K562 (cell line): ENCODE data around the gene CHMP1A. TPM values are rescaled to one million over a fixed set of nuclear protein-coding genes. Genes with fewer than 3 reads are reported as not detected.
A peak's percentile ranks its signal among the peaks of the same experiment; 100 is the strongest.

Experiments used
- ATAC-seq: fragments of 200-7000 bp; cut with Tn5 transposase; 3 replicates; pipeline ENCODE4 v1.9.1; 2020; ENCODE audit warnings: moderate library complexity
- BruUV-seq: library from RNA; stranded (reverse); fragments of 400-500 nt; replicated peaks from 2 replicates; lab custom pipeline; 2021; lab: Mats Ljungman, UMichigan
- CTCF ChIA-PET: fragments of 300-600 bp; formaldehyde crosslinking; extraction: SDS; loops from one replicate; lab custom pipeline; 2021; ENCODE audit warnings: low intra/inter-chr PET ratio; lab: Yijun Ruan, JAX
- POLR2A ChIA-PET: fragments of 300-600, 350-650 bp; sonication (Branson Sonifier 250); formaldehyde crosslinking; extraction: SDS; loops from one replicate; lab custom pipeline; 2021; ENCODE audit warnings: antibody characterized with exemption, inconsistent platforms; lab: Yijun Ruan, JAX
- DNase-seq, 4 experiments: peaks; one replicate each; pipeline versions ENCODE4 v3.0.0 to v3.0.0-alpha.2; 2011 to 2018; ENCODE audit warnings: low spot score in 3 of 4, mixed read lengths in 3 of 4; ENCODE audit errors: extremely low read depth in 1 of 4
- FAIRE-seq: peaks from 2 replicates; lab custom pipeline; 2011; peaks lifted over from hg19 to GRCh38; lab: Jason Lieb, UNC
- H2AFZ ChIP-seq: 2 replicates; pipeline ENCODE4 v1.6.0; 2011; ENCODE audit warnings: low read depth, low read length, control low read depth, inconsistent platforms
- H3K27ac ChIP-seq: fragments of 200-600 bp; 3 replicates; pipeline ENCODE4 v1.8.0; 2011; ENCODE audit warnings: low read depth, mild to moderate bottlenecking, control low read depth, inconsistent platforms, low read length, moderate library complexity, mixed read lengths; ENCODE audit errors: extremely low read depth
- H3K27me3 ChIP-seq, 2 experiments: fragments of 300-600 bp in 1 of 2; 2 replicates in 1 of 2; 3 replicates in 1 of 2; pipeline versions ENCODE4 v1.6.0 to v1.8.0; 2011; ENCODE audit warnings: inconsistent platforms in 2 of 2, low read length in 2 of 2, mild to moderate bottlenecking in 1 of 2, mixed read lengths in 1 of 2, moderate library complexity in 1 of 2; ENCODE audit not compliant: control insufficient read depth in 2 of 2, insufficient read depth in 2 of 2
- H3K36me3 ChIP-seq: fragments of 300-600 bp; 3 replicates; pipeline ENCODE4 v1.8.0; 2011; ENCODE audit warnings: mild to moderate bottlenecking, low read length, inconsistent platforms; ENCODE audit not compliant: control insufficient read depth, insufficient read depth
- H3K4me1 ChIP-seq, 2 experiments: fragments of 200-600 bp in 1 of 2; replicated peaks in 1 of 2; 2 replicates in 1 of 2; 3 replicates in 1 of 2; pipeline versions ENCODE4 v1.5.1 to v1.8.0; 2011; ENCODE audit warnings: inconsistent platforms in 2 of 2, low read length in 2 of 2, mild to moderate bottlenecking in 1 of 2, mixed read lengths in 1 of 2, moderate library complexity in 1 of 2; ENCODE audit not compliant: control insufficient read depth in 2 of 2, insufficient read depth in 2 of 2
- H3K4me2 ChIP-seq: 2 replicates; pipeline ENCODE4 v1.6.1; 2011; ENCODE audit warnings: low read length, control low read depth, inconsistent platforms, mixed read lengths; ENCODE audit not compliant: insufficient read depth
- H3K4me3 ChIP-seq: fragments of 200-600 bp; sonication (generic), shearing (Covaris generic); 2 replicates; pipeline ENCODE4 v1.5.1; 2016; ENCODE audit warnings: control low read depth, inconsistent platforms
- H3K79me2 ChIP-seq: fragments of 200-600 bp; 3 replicates; pipeline ENCODE4 v1.8.0; 2011; ENCODE audit warnings: low read length, inconsistent platforms; ENCODE audit not compliant: control insufficient read depth, insufficient read depth
- H3K9ac ChIP-seq, 2 experiments: 2 replicates each; pipeline versions ENCODE4 v1.6.0 to v1.6.1; 2011; ENCODE audit warnings: low read depth in 2 of 2, low read length in 2 of 2, control low read depth in 1 of 2, inconsistent platforms in 1 of 2, mild to moderate bottlenecking in 1 of 2, mixed read lengths in 1 of 2; ENCODE audit not compliant: insufficient read depth in 1 of 2
- H3K9me1 ChIP-seq: one replicate; pipeline ENCODE4 v1.6.0; 2011; ENCODE audit warnings: inconsistent platforms, mild to moderate bottlenecking, low read length, moderate library complexity; ENCODE audit not compliant: control insufficient read depth, insufficient read depth
- H3K9me3 ChIP-seq: replicated peaks from 2 replicates; pipeline ENCODE4 v1.5.1; 2011; ENCODE audit warnings: low read depth, low read length, inconsistent platforms; ENCODE audit not compliant: control insufficient read depth, insufficient read depth
- H4K20me1 ChIP-seq: replicated peaks from 2 replicates; pipeline ENCODE4 v1.6.1; 2011; ENCODE audit warnings: low read length, inconsistent platforms, mixed read lengths; ENCODE audit not compliant: control insufficient read depth, insufficient read depth
- CTBP1 ChIP-seq: fragments of 450-650 bp; IDR thresholded peaks from 2 replicates; pipeline ENCODE4 v1.6.1; 2016; ENCODE audit warnings: borderline replicate concordance
- GABPB1 ChIP-seq: sonication (generic); formaldehyde crosslinking; IDR thresholded peaks from 2 replicates; pipeline ENCODE4 v1.8.0; 2022; ENCODE audit warnings: mild to moderate bottlenecking, missing genetic modification reagents
- HDAC8 ChIP-seq: fragments of 450-650 bp; IDR thresholded peaks from 2 replicates; pipeline ENCODE4 v1.6.1; 2016; ENCODE audit warnings: mild to moderate bottlenecking, missing genetic modification characterization, moderate library complexity, missing compliant biosample characterization
- NR3C1 ChIP-seq: sonication (generic); formaldehyde crosslinking; IDR thresholded peaks from 2 replicates; pipeline ENCODE4 v1.8.1; 2022; ENCODE audit warnings: missing genetic modification reagents
- PHB ChIP-seq: fragments of 250-450 bp; sonication (Bioruptor Pico); IDR thresholded peaks from 2 replicates; pipeline ENCODE4 v1.5.0; 2021
- RBFOX2 ChIP-seq: fragments of 200-400 bp; formaldehyde crosslinking; IDR thresholded peaks from 2 replicates; pipeline ENCODE4 v1.6.1; 2017; ENCODE audit warnings: low read depth, mild to moderate bottlenecking, low read length, moderate library complexity
- RBM22 ChIP-seq: fragments of 200-400 bp; formaldehyde crosslinking; IDR thresholded peaks from 2 replicates; pipeline ENCODE4 v1.6.1; 2018; ENCODE audit warnings: low read length, low read depth; ENCODE audit not compliant: poor library complexity, severe bottlenecking
- RFX7 ChIP-seq: fragments of 250-450 bp; sonication (Bioruptor Pico); IDR thresholded peaks from 2 replicates; pipeline ENCODE4 v1.5.1; 2021; ENCODE audit warnings: mild to moderate bottlenecking
- SMARCB1 ChIP-seq: IDR thresholded peaks from 2 replicates; pipeline ENCODE4 v1.6.1; 2011; ENCODE audit warnings: improper control_type of control experiment, low read depth; ENCODE audit not compliant: insufficient read length
- SNIP1 ChIP-seq: fragments of 450-650 bp; IDR thresholded peaks from 2 replicates; pipeline ENCODE4 v1.7.1; 2017; ENCODE audit warnings: low read depth, mild to moderate bottlenecking
- TAF1 ChIP-seq: IDR thresholded peaks from 2 replicates; pipeline ENCODE4 v1.6.1; 2011; ENCODE audit warnings: mild to moderate bottlenecking, low read length, moderate library complexity; ENCODE audit not compliant: insufficient read depth, control insufficient read depth, severe bottlenecking; ENCODE audit errors: extremely low read depth
- ZBTB7A ChIP-seq: IDR thresholded peaks from 2 replicates; pipeline ENCODE4 v1.6.1; 2011; ENCODE audit warnings: low read depth, mild to moderate bottlenecking, low read length, moderate library complexity, borderline replicate concordance; ENCODE audit not compliant: control insufficient read depth
- ZNF239 ChIP-seq: fragments of 250-450 bp; sonication (Bioruptor Pico); IDR thresholded peaks from 2 replicates; pipeline ENCODE4 v1.4.0; 2020; ENCODE audit warnings: mild to moderate bottlenecking
- WGBS: fragments of 100-300 bp; shearing (Covaris generic); methylation state at CpG from one replicate; pipeline ENCODE4 v1.1.6; 2016; ENCODE audit warnings: low coverage, mixed read lengths; ENCODE audit not compliant: insufficient coverage; ENCODE audit errors: missing lambda C conversion rate; 5-methylcytosine and 5-hydroxymethylcytosine counted together
- in situ Hi-C: fragments of 300-500 bp; cut with MboI; formaldehyde crosslinking; loops from 4 replicates; pipeline ENCODE4 v1.15.0; 2018; ENCODE audit warnings: inconsistent platforms, mixed read lengths
- intact Hi-C: fragments of 100-400 bp; cut with micrococcal nuclease; formaldehyde crosslinking; loops from 2 replicates; pipeline ENCODE4 v1.14.2; 2022
- polyA plus RNA-seq, 8 experiments: library from polyadenylated mRNA; depleted of rRNA in 4 of 8; stranded (reverse) in 5 of 8; unstranded in 3 of 8; fragments of >200 nt; fragmentation: Nextera tagmentation in 2 of 8; fragmentation: Illumina TruSeq in 1 of 8; extraction: Ambion mirVana in 2 of 8; extraction: Trizol in 1 of 8; gene quantifications; 2 replicates each; pipeline versions ENCODE4 v1.2.1 to v1.2.3, GENCODE V29; 2011 to 2014; ENCODE audit warnings: inconsistent platforms in 1 of 8, missing spikeins in 1 of 8
- total RNA-seq, 7 experiments: library from RNA; depleted of rRNA in 6 of 7; stranded (reverse); fragments of >200 nt in 6 of 7; fragmentation: Illumina TruSeq in 2 of 7; extraction: Trizol in 2 of 7; gene quantifications; 2 replicates each; pipeline versions ENCODE4 v1.2.1 to v1.2.3, GENCODE V29; 2011 to 2021; ENCODE audit warnings: low replicate concordance in 1 of 7
- TF ChIP-seq, protein P1 (sequence below): fragments of 450-650 bp; IDR thresholded peaks from 2 replicates; pipeline ENCODE4 v1.6.1; 2016; ENCODE audit warnings: low read depth, mild to moderate bottlenecking, moderate library complexity
- TF ChIP-seq, protein P2 (sequence below), 2 experiments: fragments of 450-650 bp in 1 of 2; sonication (generic) in 1 of 2; formaldehyde crosslinking in 1 of 2; IDR thresholded peaks in 1 of 2; conservative IDR thresholded peaks in 1 of 2; 2 replicates each; pipeline versions ENCODE4 v1.6.1 to v1.8.1; 2016 to 2023; ENCODE audit warnings: mild to moderate bottlenecking in 2 of 2, moderate library complexity in 2 of 2, inconsistent platforms in 1 of 2, missing genetic modification reagents in 1 of 2
- TF ChIP-seq, protein P3 (sequence below): fragments of 450-650 bp; IDR thresholded peaks from 2 replicates; pipeline ENCODE4 v1.6.1; 2016; ENCODE audit warnings: borderline replicate concordance
- TF ChIP-seq, protein P4 (sequence below): fragments of 250-450 bp; sonication (Bioruptor Pico); IDR thresholded peaks from 2 replicates; pipeline ENCODE4 v1.8.0; 2021; ENCODE audit warnings: borderline replicate concordance, mild to moderate bottlenecking, moderate library complexity; ENCODE audit not compliant: poor library complexity, severe bottlenecking

CHMP1A gene
- total and polyA plus RNA-seq, 9 of the 15 experiments (the other 6 are each of a cell fraction or from before 2014, with no cell fraction given), result 0.83 to 79.9 (median 45.2) TPM

DNA sequence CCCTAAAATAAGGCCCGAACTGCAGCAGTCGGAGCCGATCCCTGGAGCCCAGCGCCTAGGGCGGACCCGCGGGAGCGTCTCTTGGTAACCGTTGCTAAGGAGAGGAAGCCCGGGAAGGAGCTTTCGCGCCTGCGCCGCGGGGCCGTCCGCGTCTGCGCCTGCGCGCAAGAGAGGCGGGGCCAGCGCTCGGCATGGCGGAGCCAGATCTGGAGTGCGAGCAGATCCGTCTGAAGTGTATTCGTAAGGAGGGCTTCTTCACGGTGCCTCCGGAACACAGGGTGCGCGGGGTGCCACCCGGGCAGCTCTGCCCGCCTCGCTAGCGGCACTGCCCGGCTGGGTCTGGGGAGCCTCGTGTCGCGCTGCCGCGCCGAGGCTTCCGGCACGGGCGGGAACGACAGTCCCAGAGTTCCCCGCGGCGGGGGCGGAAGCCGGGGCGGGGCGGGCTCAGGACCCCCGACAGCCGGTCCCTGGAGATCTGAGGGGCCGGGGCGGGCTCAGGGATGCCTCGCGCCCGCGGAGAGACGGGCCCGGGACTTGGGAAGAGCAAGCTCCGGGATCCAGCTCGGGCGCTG lies 29.1 kb upstream of the CHMP1A start, which contains the start of gene CDK10:
TSS of gene CDK10 (plus strand) at position 170 of the 572 bp plus-strand sequence. CDS start at position 192, 22 bp downstream.
- POLR2A ChIA-PET, result interaction anchor here (0.6 to 1.5 kb wide), 9 partner anchors 9 to 122 kb away, joined by 3 to 16 read pairs (median 4); no protein-coding TSS in a partner anchor
- H3K36me3 ChIP-seq, result peaks cover 33% of the 10 kb centered on the region; the same call in 2 of the 3 replicates
- 0 out of 2 replicates have a peak, but pooled peaks cover 3% of the 10 kb centered on the region for H3K9me3 ChIP-seq
- under 1% methylated on average over 41 of the region's 67 CpGs for WGBS
- 0 out of 2 replicates have a peak, but pooled peaks cover 7% of the 10 kb centered on the region for H4K20me1 ChIP-seq
- in situ Hi-C loops (no loop called here), intact Hi-C loops (no loop called here)
- H3K4me1 ChIP-seq, result peaks cover 6 to 30% of the 10 kb centered on the region in 2 experiments
- peak within 1 kb of the TSS; percentile 93 for H3K4me3 ChIP-seq
- H3K27ac ChIP-seq, result peak within 1 kb of the TSS; percentile 97
- BruUV-seq, result no TSS peak
- no peaks in the 10 kb centered on the region for H3K9me1 ChIP-seq
- H3K4me2 ChIP-seq, result peak within 1 kb of the TSS; percentile 93
- FAIRE-seq (peak; percentile 93), DNase-seq (peak; percentile 95 to 99 (median 98)), ATAC-seq (peak; percentile 96)
- no peaks in the 10 kb centered on the region for H3K27me3 ChIP-seq
- CTCF ChIA-PET, result interaction anchor here (0.5 kb wide), 1 partner anchor 261 kb away, joined by 3 read pairs; no protein-coding TSS in a partner anchor
- H3K79me2 ChIP-seq, result peaks cover 25% of the 10 kb centered on the region
- H3K9ac ChIP-seq, result peak within 1 kb of the TSS; percentile 92 to 96
- peak within 1 kb of the TSS; percentile 100 for H2AFZ ChIP-seq
- peak; percentile 99 for TF ChIP-seq RBM22
- no peak for TF ChIP-seq SMARCB1
- TF ChIP-seq ZNF239, result no peak; the same call in 1 of the 2 replicates
- TF ChIP-seq NR3C1 (CRISPR knock-in tag), result 0 out of 2 replicates have a peak, but pooled peaks have one; percentile 15
- peak; percentile 85 for TF ChIP-seq RBFOX2
- TF ChIP-seq RFX7 (CRISPR knock-in tag), result 0 out of 2 replicates have a peak, but pooled peaks have one; percentile 37
- TF ChIP-seq, protein P1, sequence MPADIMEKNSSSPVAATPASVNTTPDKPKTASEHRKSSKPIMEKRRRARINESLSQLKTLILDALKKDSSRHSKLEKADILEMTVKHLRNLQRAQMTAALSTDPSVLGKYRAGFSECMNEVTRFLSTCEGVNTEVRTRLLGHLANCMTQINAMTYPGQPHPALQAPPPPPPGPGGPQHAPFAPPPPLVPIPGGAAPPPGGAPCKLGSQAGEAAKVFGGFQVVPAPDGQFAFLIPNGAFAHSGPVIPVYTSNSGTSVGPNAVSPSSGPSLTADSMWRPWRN, result no peak
- TF ChIP-seq, protein P2, sequence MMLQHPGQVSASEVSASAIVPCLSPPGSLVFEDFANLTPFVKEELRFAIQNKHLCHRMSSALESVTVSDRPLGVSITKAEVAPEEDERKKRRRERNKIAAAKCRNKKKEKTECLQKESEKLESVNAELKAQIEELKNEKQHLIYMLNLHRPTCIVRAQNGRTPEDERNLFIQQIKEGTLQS (IDR thresholded peaks at IDR 0.05), result no peak
- TF ChIP-seq, protein P2 (CRISPR knock-in tag; conservative IDR thresholded peaks at IDR 0.05), result 0 out of 2 replicates have a peak, but pooled peaks have one; percentile 46
- TF ChIP-seq ZBTB7A, result peak; percentile 91
- TF ChIP-seq PHB (CRISPR knock-in tag), result no peak
- no peak for TF ChIP-seq SNIP1
- peak; percentile 64 for TF ChIP-seq GABPB1 (CRISPR knock-in tag)
- TF ChIP-seq, protein P3, sequence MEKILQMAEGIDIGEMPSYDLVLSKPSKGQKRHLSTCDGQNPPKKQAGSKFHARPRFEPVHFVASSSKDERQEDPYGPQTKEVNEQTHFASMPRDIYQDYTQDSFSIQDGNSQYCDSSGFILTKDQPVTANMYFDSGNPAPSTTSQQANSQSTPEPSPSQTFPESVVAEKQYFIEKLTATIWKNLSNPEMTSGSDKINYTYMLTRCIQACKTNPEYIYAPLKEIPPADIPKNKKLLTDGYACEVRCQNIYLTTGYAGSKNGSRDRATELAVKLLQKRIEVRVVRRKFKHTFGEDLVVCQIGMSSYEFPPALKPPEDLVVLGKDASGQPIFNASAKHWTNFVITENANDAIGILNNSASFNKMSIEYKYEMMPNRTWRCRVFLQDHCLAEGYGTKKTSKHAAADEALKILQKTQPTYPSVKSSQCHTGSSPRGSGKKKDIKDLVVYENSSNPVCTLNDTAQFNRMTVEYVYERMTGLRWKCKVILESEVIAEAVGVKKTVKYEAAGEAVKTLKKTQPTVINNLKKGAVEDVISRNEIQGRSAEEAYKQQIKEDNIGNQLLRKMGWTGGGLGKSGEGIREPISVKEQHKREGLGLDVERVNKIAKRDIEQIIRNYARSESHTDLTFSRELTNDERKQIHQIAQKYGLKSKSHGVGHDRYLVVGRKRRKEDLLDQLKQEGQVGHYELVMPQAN, result peak; percentile 90
- TF ChIP-seq TAF1, result peak; percentile 13
- TF ChIP-seq, protein P4, sequence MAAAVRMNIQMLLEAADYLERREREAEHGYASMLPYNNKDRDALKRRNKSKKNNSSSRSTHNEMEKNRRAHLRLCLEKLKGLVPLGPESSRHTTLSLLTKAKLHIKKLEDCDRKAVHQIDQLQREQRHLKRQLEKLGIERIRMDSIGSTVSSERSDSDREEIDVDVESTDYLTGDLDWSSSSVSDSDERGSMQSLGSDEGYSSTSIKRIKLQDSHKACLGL (CRISPR knock-in tag), result peak; percentile 76
- TF ChIP-seq HDAC8, result 0 out of 2 replicates have a peak, but pooled peaks have one; percentile 65
- peak; percentile 35; the same call in 1 of the 2 replicates for TF ChIP-seq CTBP1
